Activated naive CD4-positive, alpha-beta T cell treated with Interleukin-2 at 50 U/mL for 16 hours (primary cell): ENCODE data around the gene BTBD6.

Experiments
- DNase-seq: peaks from one replicate; pipeline ENCODE4 v3.0.0-alpha.2; 2020

Gene BTBD6

DNA sequence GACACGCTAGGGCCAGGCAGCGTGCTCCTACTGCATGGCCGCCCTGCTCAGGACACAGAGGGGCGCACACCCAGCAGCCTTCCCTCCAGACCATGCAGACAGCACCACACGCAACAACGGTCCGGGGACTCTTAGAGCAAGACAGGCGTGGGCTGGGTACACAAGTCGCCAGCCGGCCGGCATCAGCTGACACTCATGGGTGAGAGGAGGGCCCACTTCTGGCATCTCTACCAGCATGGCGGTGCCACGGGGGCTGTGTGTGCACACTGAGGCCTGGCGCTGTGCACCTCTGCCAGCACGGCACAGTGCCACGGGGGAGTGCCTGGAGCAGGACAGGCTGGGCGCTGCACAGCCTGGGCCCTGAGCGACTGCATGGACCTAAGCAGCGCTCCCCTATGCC is 6.7 kb upstream of the BTBD6 start:
- no peak for DNase-seq

DNA sequence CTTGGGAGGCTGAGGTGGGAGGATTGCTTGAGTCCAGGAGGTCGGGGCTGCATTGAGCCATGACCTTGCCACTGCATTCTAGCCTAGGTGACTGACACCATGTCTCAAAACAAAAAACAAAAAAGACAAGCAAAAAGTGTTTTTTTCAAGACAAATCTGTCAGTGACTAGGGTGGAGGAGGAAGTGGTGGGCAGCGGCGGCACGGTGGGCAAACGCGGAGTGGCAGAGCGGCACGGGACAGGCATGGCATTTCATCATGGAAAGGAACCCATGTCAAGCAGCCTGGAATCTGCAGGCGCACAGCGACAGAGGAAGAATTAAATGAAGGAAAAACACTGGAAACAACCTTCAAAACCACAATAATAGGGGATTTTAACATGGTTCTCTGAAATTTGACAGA is 4.0 kb upstream of the BTBD6 start:
- DNase-seq, result no peak

DNA sequence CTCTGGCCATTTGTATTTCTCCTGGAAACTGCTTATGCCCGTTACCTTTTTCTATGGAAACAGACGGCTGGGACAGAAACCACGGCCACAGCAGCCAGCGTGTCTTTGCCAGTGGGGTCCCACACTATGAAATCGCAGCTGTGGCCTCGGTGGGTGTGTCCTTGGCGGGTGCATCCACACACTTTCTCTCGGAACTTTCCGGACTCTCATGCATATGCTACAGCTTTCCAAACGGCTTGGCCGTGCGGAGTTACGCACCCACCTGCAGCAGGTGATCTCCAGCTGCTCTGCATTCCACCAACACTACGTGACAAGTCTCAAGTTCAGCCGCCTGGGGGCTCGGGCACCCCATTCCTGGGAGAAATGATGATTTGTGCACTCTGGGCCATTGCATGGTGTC is 1.3 kb upstream of the BTBD6 start:
- DNase-seq, result no peak

DNA sequence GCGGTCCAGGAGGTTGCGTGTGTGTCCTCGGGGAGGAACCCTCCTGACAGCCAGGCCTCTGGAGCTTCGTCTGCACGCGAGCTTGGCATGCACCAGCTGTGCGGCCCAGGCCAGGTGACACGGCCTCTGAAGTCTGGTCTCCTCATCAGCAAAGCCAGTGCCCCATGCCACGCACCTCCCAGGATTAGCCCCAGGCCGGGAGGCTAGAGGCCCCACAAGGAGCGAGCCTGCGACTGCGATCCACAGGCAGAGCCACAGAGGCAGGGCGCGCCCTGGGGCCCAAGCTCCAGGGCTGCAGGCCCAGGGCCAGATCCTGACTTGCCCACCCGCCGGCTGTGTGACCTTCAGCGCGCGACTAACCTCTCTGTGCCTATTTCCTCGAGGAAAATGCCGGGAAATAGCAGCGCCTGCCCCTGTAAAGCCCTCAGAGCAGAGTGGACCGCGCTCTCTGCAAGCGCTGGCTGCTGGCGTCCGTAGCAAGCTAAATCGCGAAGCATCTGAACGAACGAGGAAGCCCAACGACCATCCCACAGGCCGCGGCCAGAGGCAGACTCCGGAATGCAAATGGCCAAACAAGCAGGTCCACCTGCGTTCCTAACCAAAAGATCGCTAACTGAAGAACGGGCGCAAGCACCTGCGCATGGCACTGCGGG is 492 bp upstream of the BTBD6 start:
- no peak for DNase-seq

DNA sequence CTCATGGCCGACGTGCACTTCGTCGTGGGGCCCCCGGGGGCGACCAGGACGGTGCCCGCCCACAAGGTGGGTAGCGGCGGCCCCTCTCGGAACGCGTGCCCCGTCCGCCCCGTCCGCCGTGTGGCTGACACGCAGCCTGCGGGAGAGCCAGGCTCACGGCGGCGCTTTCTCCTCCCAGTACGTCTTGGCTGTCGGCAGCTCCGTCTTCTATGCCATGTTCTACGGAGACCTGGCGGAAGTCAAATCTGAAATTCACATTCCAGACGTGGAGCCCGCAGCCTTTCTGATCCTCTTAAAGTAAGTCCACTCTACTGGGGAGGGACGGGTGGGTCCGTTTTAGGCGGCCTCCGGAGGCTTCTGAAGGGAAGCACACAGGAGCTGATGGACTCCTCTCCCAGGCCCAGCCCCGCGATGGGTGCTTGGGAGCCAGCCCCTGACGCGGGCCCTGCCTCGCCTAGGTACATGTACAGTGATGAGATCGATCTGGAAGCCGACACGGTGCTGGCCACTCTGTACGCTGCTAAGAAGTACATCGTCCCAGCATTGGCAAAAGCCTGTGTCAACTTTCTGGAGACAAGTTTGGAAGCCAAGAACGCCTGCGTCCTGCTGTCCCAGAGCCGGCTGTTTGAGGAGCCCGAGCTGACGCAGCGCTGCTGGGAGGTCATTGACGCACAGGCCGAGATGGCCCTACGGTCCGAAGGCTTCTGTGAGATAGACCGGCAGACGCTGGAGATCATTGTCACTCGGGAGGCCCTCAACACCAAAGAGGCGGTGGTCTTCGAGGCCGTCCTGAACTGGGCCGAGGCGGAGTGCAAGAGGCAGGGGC is 1.1 kb downstream of the BTBD6 start:
- no peak for DNase-seq

DNA sequence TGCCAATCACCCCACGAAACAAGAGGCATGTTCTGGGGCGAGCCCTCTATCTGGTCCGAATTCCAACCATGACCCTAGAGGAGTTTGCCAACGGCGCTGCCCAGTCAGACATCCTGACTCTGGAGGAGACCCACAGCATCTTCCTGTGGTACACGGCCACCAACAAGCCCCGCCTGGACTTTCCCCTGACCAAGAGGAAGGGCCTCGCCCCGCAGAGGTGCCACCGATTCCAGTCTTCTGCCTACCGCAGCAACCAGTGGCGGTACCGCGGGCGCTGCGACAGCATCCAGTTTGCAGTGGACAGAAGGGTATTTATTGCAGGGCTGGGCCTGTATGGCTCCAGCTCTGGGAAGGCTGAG is 1.7 kb downstream of the BTBD6 start:
- DNase-seq, result no peak

DNA sequence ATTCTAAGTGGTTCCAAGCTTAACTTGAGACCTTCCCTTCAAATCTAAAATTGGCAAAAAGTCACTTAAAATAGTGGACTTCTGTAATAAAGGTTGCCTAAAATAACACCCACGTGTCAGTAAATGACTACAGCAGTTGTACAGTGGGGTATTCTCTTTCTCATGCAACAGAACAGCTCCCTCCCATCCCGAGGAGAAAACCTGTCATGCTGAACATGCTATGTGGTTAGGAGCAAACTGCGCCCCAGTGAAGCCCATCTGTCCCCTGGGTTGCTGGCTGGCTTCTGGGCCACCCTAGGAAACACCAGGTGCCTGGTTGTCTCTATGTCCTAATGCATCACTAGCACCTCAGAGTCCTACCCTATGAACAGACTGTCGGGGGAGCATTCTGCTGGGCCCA is 2.7 kb downstream of the BTBD6 start:
- DNase-seq, result no peak

DNA sequence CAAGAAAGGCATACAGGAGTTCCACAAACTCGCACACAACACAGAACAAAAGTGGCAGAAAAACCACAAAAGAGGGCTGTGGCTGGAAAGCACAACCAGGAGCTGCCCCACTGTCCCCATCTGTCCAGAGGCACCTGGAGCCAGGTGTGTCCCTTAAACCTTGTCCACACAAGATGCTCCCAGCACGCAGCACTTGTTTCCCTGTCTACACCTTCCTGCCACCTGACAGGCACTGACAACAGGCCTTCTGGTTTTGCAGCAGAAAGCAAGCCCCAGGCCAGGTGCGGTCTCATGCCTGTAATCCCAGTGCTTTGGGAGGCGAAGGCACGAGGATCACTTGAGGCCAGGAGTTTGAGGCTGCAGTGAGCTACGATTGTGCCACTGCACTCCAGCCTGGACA is 3.6 kb downstream of the BTBD6 start:
- no peak for DNase-seq

DNA sequence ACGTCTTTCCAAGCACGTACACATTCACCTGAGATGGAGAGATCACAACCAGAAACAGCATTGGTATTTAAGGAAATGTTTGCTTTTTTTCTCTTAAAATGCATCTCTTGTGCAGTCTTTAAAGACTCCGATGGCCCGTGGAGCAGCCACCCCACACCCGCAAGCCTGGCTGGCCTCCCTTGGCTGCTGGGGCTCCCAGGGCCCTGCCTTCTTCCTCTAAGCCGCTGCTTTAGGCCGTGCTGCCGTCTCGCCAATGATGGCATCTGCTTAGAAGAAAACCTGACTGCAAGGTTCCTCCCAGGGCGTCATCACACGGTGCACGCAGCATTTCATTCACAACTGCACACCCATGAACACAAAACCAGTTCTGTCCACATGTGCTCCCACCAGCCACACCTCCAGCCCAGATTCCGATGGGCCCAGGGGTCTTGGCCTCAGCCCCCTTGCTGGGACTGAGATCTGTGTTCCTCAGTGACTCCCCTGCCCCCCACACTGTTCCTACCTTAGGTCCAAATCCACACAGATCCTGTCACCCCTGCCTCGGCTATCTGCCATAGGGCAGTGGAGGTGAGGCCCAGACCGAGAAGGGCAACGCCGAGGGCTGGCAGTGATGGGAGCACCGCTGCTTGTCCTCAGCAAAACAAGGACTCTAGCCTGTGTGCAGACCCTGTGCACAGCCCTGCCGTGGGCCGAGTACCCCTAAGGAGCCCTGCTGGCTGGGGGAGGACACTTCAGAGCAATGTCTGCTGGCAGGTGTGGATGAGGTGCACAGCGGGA is 4.4 kb downstream of the BTBD6 start:
- DNase-seq, result no peak

DNA sequence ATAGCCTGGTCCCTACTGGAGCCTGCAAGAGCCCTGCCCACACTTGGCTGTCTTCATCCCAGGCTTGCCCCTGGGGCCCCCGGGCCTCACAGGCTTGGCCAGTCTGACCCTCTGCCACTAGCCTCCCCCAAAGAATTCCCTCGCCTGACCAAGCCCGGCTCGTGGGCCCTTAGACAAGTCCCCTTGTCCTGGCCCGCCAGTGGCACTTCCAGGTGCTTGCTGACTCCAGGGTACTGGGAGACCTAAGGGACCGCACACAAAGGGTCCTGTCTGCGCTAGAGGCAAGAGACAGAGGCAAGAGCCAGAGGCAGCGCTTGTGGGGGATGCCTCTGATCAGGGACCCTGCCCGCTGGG is 5.0 kb downstream of the BTBD6 start:
- no peak for DNase-seq

DNA sequence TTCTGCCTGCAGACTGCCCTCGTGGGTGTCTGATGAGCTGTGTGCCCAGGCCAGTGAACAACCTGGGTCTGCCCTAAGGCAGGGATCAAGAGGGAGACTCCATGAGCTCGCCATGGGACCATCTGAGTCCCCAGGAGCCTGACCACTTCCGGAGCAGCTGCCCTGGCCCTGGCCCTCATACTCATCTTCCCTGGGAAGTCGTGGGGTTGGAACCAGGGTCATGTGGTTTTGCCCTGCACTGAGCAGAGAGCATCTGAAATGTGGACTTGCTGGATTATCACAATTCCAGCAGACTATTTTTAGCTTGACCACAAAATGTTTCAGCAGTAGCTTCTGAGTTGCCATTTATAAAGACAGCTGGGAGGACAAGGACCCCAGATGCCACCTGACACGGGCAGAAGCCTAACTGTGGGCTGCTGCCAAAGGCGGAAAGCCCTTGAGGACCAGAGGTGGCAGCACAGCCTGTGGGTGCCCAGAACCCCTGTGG is 6.7 kb downstream of the BTBD6 start:
- no peak for DNase-seq

DNA sequence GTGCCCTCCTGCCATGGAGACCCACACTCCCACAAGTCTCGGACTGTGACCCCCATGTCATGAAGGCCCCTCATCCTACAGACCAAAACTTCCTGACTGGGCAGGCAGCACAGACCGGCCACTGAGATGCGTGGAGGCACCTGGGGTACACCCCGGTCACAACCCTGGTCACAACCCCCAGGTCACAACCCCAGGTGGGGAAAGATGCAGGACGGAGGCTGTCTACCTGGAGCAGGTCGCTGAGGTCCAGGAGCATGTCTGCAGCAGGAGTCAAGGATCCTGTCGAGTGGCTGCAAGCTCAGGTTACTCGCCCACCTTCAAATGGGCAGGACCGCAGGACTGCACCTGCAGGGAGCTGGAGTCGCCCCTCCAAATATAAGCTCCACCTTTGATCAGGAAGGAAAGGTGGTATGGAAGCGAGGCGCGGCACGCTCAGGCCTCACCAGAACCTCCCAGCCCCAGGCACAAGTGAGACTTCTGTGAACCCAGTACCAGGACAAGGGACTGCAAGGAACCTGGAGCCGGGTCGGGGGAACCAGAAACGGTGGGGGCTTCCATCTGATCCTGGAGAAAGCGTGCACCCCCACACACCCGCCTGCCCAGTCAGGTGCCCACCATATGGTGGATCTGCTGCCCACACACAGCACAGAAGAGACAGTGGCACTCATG is 8.1 kb downstream of the BTBD6 start:
- DNase-seq, result no peak

DNA sequence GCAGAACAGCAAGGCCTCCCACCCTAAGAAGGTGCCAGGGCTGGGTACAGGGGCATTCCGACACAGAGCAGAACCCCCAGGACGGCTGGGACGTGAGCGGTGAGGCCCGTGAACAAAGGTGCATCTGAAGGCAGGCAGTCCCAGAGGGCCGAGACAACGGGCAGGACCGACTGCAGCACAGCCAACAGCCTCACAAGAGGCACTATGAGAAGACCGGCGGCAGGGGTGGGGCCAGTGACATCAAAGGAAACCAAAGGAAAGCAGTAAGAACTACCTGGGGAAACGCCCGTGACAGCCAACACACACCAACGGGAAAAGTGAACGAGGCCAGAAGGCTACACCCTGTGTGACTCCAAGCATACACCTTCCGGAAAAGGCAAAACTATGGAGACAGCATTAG is 9.1 kb downstream of the BTBD6 start:
- DNase-seq, result no peak

DNA sequence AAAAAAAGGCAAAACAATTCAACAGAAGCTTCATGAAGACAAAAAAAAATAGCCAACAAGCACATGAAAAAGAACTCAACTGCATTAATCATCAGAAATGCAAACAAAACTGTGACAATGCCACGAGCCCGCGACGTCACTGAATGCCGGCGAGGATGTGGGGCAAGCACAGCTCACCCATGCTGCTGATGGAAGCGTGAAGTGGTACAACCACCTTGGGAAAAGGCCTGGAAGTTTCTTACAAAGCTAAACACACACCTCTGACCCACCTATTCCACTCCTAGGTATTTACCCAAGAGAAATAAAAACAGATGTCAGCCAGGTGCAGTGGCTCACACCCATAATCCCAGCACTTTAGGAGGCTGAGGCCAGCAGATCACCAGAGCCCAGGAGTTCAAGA is 10.5 kb downstream of the BTBD6 start:
- DNase-seq, result no peak

DNA sequence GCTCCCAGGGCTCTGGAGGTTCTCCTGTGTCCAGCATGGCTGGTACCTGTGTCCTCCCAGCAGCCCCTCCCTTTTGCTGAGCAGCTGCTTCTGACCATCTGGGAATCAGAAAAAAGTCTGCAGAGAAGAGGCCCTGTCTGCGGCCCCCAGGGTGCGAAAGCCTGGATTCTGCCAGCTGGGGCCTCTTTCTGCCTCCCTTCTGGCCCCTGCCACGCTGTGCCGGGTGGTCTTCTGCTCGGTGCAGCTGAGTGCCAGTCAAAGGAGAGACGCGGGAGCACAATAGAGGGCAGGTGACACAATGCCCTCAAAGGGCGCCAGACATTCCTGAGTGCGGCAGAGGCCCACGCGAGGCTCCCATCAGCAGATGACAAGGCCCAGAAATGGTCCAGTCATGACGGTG is 12.6 kb downstream of the BTBD6 start:
- no peak for DNase-seq

DNA sequence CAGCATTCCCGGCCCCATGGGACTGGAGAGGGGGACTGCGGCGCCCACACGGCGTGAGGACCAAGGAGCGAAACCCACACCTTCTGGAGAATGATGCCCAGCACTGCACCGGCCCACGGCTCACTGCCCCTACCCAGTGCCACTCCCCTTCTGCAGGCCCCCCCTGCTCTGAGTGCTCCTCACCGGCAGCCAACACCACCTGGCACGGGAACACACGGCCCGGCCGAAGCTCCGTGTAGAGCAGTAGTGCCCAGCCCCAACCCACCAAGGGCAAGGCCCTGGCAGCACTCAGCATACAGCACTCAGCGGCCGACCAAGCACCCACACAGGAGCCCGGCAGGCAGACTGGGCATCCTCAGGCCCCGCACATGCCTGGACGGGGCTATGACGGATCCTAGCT is 13.4 kb downstream of the BTBD6 start:
- DNase-seq, result no peak

DNA sequence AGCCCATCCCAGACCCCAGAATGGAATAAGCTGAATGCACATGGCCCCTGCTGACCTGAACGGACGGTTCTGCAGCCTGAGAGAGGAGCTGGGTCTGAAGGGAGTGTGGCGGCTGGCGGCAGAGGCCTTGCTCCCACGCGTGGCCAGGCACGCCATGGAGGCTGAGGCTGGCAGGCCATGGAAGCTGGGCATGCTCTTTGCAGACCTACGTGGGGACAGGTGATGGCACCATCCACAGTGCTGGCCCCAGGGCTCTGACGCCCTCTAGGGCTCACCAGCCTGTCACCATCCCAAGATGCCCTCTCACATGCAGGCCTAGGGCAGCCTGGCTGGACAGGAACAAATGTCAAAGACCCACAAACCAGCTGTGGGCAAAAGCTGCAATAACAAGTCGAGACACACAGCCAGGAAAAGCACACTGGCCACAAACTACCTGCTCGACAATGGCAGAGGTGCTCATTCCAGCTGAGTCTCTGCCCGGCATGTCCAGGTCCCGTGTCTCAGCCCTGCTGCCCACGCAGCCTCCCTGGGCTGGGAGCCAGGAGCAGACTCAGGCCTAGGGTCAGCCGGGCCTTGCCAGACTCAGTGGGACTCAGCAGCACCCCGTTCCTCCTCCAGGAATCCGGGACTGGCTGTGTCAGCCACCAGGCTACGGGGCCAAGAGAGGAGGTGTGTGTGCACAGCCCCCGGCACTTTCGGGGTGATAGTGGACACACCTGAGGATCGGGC is 19.7 kb downstream of the BTBD6 start:
- DNase-seq, result no peak

DNA sequence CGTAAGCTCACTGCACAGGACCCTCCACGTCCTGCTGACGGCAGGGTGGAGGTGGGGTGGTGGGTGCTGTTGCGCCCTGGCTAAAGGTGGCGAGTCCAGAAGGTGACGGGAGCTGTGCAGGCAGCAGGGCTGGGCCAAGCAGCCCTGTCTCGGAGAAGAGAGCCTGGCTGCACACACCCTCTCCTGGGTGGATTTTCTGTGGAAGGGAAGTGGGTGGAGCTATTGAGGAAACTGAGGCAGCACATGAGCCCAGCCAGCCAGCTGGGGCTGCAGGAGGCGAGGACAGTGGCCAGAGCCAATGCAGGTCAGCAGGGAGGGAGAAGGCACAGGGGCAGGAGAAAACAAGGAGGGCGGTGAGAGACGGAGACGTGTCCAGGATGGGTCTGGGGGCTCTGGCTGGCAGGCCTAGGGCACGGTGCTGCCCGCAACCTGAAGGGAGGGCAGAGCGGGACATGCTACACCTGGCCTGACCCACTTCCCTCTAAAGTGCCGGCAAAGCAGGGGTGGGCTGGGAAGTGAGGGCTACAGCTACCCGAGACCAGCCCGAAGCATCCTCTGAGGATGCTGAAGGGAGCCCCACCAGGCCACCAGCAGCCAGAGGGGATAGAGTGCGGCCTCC is 20.5 kb downstream of the BTBD6 start:
- no peak for DNase-seq

DNA sequence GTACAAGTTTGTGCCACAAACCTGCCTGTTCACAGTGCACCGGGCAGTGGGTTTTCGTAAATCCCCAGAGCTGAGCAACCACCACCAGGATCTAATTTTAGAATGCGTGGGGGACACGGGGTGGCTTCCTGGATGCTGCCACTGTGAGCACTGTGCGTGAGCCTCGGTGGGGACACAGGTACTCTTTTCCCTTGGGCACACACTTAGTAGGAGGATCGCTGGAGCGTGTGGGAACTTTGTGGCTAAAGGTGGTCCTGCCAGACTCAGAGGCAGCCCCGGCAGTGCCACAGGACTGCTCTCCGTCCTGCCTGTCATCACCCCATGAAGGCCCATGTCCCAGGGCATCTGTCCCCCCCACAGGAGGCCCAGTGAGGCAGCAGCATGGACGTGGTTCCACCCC is 21.1 kb downstream of the BTBD6 start:
- DNase-seq, result no peak

DNA sequence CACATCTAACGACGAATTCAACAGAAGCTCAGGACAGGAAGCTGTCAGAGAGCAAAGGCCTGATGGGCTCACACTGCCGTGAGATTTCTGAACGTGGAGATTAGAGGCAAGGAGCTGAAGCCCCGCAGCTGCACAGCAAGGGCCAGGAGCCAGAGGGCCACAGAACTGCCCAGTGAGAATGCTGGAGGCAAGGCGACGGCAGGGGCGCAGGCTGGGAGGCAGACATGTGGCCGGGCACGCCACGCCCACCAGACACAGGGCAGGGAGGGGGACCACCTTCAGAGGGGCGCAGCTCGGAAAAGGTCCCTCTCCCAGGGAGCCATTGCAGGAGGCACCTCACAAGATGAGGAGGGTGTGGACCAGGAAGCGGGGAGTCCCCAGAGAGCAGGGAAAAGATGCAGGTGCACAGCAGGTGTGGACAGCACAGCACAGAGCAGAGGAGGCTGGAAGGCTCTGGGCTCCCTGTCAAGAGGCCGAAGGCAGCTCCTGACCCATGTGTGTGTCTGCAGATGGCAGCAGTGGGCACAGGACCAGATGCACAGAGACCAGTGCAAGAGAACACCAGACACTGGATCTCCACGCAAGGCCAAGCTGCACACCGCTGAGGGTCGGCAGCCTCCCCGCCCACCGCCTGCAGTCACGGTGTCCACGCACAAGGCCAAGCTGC is 23.0 kb downstream of the BTBD6 start:
- no peak for DNase-seq

DNA sequence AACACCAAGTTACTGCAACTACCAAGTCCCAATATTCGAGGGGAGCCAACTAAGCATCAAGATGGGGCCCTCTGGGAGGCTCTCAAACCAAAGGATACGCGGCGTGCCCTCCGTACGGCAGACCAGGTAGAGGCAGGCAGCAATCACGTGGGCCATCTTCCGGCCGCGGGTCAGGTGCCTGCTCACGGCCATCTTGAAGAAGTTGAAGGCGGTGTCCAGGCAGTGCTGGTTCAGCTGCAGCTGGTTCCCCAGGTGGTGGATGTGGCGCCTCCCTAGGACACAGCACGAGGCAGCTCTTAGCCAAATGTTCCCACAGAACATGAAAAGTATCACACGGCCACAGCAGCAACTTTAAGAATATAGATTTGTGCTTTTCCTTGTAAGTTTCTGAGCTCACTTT is 24.3 kb downstream of the BTBD6 start:
- DNase-seq, result no peak

DNA sequence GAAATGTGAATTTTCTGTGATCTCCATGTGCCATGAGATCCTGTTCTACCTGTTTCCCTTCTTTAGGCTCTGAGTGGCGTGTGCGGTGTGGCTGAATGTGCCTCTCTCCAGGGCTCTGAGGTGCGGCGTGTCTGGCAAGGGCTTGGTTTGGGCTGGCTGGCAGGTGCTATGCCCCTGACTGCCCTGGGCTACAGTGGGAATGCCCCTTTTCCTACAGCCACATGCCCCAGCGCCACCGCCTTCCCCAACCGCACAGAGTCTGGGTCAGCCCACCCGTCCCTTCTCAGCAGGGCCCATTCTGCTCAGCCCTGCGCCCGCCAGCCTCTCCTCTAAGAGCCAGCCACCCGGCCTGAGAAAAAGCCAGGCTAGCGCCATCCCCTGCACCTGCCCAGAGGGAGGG is 24.7 kb downstream of the BTBD6 start:
- no peak for DNase-seq
